Central memory CD8-positive, alpha-beta T cell (primary cell): ENCODE measurements around the gene CHRNA4.
A peak's percentile ranks its signal among the peaks of the same experiment; 100 is the strongest.

Source experiments
- ATAC-seq: fragments of 150-1000 bp; cut with Tn5 transposase; replicated peaks from 2 replicates; pipeline ENCODE4 v1.10.0; 2022; ENCODE audit warnings: mild to moderate bottlenecking, moderate FRiP score, moderate number of reproducible peaks; ENCODE audit not compliant: poor library complexity, severe bottlenecking; ENCODE audit errors: extremely low read depth
- DNase-seq, 2 donors: peaks; one replicate each; pipeline ENCODE4 v3.0.0; 2021; ENCODE audit warnings: low spot score in 2 of 2
- H3K27ac Mint-ChIP-seq: one replicate; pipeline ENCODE4 v1.8.0; 2022; ENCODE audit warnings: low read depth, mild to moderate bottlenecking, moderate library complexity, mixed read lengths
- H3K27me3 Mint-ChIP-seq: one replicate; pipeline ENCODE4 v1.8.0; 2022; ENCODE audit warnings: mixed read lengths
- H3K36me3 Mint-ChIP-seq: one replicate; pipeline ENCODE4 v1.8.0; 2022; ENCODE audit warnings: mild to moderate bottlenecking, moderate library complexity, mixed read lengths; ENCODE audit not compliant: insufficient read depth
- H3K4me1 Mint-ChIP-seq: one replicate; pipeline ENCODE4 v1.8.0; 2022; ENCODE audit warnings: mixed read lengths
- H3K4me3 Mint-ChIP-seq: one replicate; pipeline ENCODE4 v1.8.0; 2022; ENCODE audit warnings: mild to moderate bottlenecking, moderate library complexity, mixed read lengths
- H3K9me3 Mint-ChIP-seq: one replicate; pipeline ENCODE4 v1.8.0; 2022; ENCODE audit warnings: mixed read lengths

Gene CHRNA4

GRCh38 chr20:63332488-63333240, 28.5 kb downstream of the CHRNA4 start:
- no peak for ATAC-seq
- Mint-ChIP-seq H3K4me3 (no peak overlapping the region), H3K9me3 (peaks cover 8% of the 10 kb centered on the region), H3K4me1 (no peaks in the 10 kb centered on the region), H3K36me3 (no peaks in the 10 kb centered on the region), H3K27me3 (peaks cover 46% of the 10 kb centered on the region), H3K27ac (no peak overlapping the region)
- DNase-seq = no peak

DNA sequence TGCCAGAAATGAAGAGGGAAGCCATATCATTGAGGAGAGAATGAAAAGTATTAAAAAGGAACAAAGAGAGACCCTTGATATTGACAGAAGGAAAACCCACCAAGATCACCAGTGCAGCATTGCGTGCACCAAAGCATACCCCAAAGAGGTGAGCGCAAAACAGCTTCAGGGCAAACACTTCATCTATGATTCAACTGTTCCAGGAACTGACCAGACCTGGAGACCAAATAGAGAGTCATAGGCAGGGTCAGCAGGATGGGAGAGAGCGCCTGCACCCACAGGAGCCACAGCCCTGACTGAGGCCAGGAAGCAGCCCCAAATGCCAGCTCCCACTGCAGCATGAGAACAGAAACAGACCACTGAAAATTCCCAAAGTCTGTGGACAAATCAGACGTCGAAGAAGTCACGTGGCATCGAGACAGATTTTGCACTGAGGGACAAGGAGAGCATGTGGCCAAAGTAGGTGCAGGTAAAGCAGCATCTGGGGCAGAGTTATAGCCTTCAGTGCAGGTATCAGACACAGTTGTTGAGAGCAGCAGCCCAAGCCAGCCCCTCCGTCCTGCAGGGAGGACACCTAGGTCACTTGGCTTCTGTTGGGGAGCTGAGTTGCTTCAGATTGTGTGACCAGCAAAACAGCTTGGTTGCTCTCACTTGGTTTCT, 29.3 kb downstream of the CHRNA4 start:
- H3K4me1 Mint-ChIP-seq = no peaks in the 10 kb centered on the region
- peaks cover 40% of the 10 kb centered on the region for H3K27me3 Mint-ChIP-seq
- no peak overlapping the region for H3K4me3 Mint-ChIP-seq
- no peak for ATAC-seq
- H3K36me3 Mint-ChIP-seq = no peaks in the 10 kb centered on the region
- no peak for DNase-seq
- H3K27ac Mint-ChIP-seq = no peak overlapping the region
- H3K9me3 Mint-ChIP-seq = peaks cover 8% of the 10 kb centered on the region

DNA sequence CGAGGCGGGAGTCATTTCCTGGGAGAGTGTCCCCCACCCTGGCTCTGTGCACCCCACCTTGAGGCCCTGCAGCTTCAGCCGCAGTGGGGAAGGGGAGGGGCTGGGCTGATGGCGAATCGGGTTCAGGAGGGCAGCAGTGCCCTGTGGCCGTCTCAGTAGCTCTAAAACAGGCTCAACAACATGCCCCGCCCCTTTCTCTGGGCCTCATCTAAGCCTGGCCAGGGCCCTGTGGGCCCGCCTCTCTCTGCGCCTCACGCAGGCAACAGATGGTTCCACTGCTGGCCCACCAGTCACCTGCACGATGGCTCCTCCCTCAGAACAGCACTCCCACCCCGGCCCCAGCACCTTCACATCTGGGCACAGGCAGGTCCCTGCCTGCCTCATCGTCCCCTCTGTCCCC, 30.2 kb downstream of the CHRNA4 start:
- Mint-ChIP-seq H3K27me3 (peaks cover 31% of the 10 kb centered on the region), H3K27ac (no peak overlapping the region), H3K4me3 (no peak overlapping the region), H3K9me3 (peaks cover 8% of the 10 kb centered on the region), H3K4me1 (no peaks in the 10 kb centered on the region), H3K36me3 (no peaks in the 10 kb centered on the region)
- ATAC-seq (no peak), DNase-seq (no peak)

- H3K4me3 Mint-ChIP-seq = no peak overlapping the region
- H3K4me1 Mint-ChIP-seq = no peaks in the 10 kb centered on the region
- H3K36me3 Mint-ChIP-seq = no peaks in the 10 kb centered on the region
- no peak overlapping the region for H3K27ac Mint-ChIP-seq
- H3K9me3 Mint-ChIP-seq = peaks cover 8% of the 10 kb centered on the region
- H3K27me3 Mint-ChIP-seq = peaks cover 24% of the 10 kb centered on the region
- ATAC-seq (no peak), DNase-seq (no peak)
These were observed 30.9 kb downstream of the CHRNA4 start for GRCh38 chr20:63330084-63330760.

GRCh38 chr20:63329331-63330083, 31.6 kb downstream of the CHRNA4 start:
- Mint-ChIP-seq H3K9me3 (peaks cover 8% of the 10 kb centered on the region), H3K4me1 (no peaks in the 10 kb centered on the region), H3K36me3 (no peaks in the 10 kb centered on the region), H3K4me3 (no peak overlapping the region), H3K27ac (no peak overlapping the region), H3K27me3 (peaks cover 21% of the 10 kb centered on the region)
- no peak for ATAC-seq
- no peak for DNase-seq

GRCh38 chr20:63328718-63329275, 32.4 kb downstream of the CHRNA4 start:
- Mint-ChIP-seq H3K9me3 (peaks cover 8% of the 10 kb centered on the region), H3K27ac (no peak overlapping the region)

GRCh38 chr20:63328026-63328700, 33.0 kb downstream of the CHRNA4 start:
- H3K27ac Mint-ChIP-seq = no peak overlapping the region

More at GRCh38 chr20:63328718-63329275, 32.4 kb downstream of the CHRNA4 start:
- no peaks in the 10 kb centered on the region for H3K36me3 Mint-ChIP-seq
- no peak overlapping the region for H3K4me3 Mint-ChIP-seq
- no peaks in the 10 kb centered on the region for H3K4me1 Mint-ChIP-seq
- peaks cover 20% of the 10 kb centered on the region for H3K27me3 Mint-ChIP-seq
- no peak for DNase-seq
- no peak for ATAC-seq

DNA sequence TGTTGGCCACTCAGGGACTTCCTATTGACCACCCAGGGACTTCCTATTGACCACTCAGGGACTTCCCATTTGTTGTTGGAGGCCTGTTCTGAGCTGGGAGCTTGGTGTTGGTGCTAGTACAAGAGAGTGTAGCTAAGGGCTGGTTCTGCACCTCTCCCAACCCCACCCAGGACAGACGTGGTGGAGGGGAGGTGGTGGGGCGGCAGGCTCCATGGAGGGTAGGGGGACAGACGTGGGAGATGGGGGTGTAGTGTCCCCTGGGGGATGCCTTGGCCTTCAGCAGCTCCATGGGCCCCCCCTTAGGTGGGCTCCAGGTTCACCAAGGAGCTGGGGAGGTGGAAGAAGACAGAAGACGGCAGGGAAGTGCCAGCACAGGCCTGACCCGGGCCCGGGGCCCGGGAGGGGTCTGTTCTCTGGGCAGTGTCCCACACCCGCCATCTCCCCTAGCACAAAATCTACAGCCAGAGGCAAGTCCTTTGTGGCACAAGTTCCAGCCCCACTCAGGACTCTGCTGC, 33.9 kb downstream of the CHRNA4 start:
- DNase-seq = no peak
- no peak for ATAC-seq
- H3K27me3 Mint-ChIP-seq = peaks cover 21% of the 10 kb centered on the region
- H3K27ac Mint-ChIP-seq = peak overlapping the region; percentile 83
- no peaks in the 10 kb centered on the region for H3K36me3 Mint-ChIP-seq
- H3K4me1 Mint-ChIP-seq = no peaks in the 10 kb centered on the region
- no peak overlapping the region for H3K4me3 Mint-ChIP-seq
- peaks cover 8% of the 10 kb centered on the region for H3K9me3 Mint-ChIP-seq

More at GRCh38 chr20:63328026-63328700, 33.0 kb downstream of the CHRNA4 start:
- Mint-ChIP-seq H3K36me3 (no peaks in the 10 kb centered on the region), H3K4me1 (no peaks in the 10 kb centered on the region), H3K27me3 (peaks cover 20% of the 10 kb centered on the region), H3K4me3 (no peak overlapping the region), H3K9me3 (peaks cover 8% of the 10 kb centered on the region)
- ATAC-seq (no peak), DNase-seq (no peak)

DNA sequence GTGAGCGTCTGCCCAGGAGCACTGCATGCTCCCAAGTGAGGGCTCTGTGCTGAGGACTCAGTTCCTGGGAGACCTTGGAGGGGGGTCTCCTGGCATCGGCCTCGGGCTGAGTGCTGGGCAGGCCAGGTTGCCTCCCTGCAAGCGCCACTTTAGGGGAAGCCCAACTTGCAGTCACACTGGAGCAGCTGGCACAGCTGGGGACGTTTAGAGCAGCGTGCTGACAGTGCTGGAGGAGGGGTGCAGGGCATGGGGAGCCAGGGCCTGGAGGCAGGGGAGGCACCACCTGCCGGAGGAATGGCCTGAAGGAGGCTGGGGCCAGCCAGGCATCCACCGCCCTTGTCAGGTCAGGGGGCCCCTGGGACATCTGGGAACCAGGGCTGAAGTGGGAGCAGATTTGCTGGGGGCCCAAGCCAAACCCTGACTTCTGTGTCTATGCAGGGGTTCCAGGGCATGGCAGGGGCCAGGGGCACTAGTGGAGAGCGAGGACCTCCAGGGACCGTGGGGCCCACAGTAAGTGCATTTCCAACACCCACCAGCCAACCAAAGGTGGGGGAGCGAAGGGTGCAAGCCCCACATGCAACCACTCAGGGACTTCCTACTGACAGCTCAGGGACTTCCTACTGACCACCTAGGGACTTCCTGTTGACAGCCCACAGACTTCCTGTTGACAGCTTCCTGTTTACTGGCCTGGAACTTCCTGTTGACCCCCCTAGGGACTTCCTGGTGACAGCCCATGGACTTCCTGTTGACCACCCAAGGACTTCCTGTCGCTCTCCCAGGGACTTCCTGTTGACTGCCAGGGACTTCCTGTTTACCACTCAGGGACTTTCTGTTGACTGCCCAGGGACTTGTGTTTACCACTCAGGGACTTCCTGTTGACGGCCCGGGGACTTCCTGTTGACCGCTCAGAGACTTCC, 34.6 kb downstream of the CHRNA4 start:
- Mint-ChIP-seq H3K4me3 (no peak overlapping the region), H3K27me3 (peaks cover 15% of the 10 kb centered on the region), H3K27ac (peak overlapping the region; percentile 83), H3K9me3 (peaks cover under 1% of the 10 kb centered on the region), H3K4me1 (no peaks in the 10 kb centered on the region), H3K36me3 (no peaks in the 10 kb centered on the region)
- ATAC-seq (no peak), DNase-seq (no peak)

GRCh38 chr20:63325554-63326313, 35.4 kb downstream of the CHRNA4 start:
- Mint-ChIP-seq H3K4me1 (no peaks in the 10 kb centered on the region), H3K27me3 (peaks cover 14% of the 10 kb centered on the region), H3K27ac (no peak overlapping the region), H3K36me3 (no peaks in the 10 kb centered on the region), H3K4me3 (no peak overlapping the region), H3K9me3 (no peaks in the 10 kb centered on the region)
- ATAC-seq = no peak
- DNase-seq = no peak
